Adrenal gland (tissue), 12 donors: ENCODE data around the gene CDRT15. TPM values are rescaled to one million over a fixed set of nuclear protein-coding genes. Genes with fewer than 3 reads are reported as not detected.
"Not testable (repeated sequence)": the region's sequence is repeated elsewhere in the genome, so short reads cannot be mapped to it uniquely, and the experiment has no call there.

Experiments used
- DNase-seq, 7 donors: peaks; one replicate each; pipeline ENCODE4 v3.0.0-alpha.2; 2019 to 2020
- H3K27ac ChIP-seq, 5 donors: fragments of 200-600 bp; sonication (generic) in 4 of 5; 1 replicate in 3 of 5; 2 replicates in 2 of 5; pipeline versions ENCODE4 v1.5.1 to v1.8.0; 2016 to 2020; ENCODE audit warnings: mild to moderate bottlenecking in 1 of 5
- H3K27me3 ChIP-seq: fragments of 200-600 bp; 2 replicates; pipeline ENCODE4 v1.8.0; 2021
- H3K36me3 ChIP-seq, 2 donors: fragments of 200-600 bp; replicated peaks in 1 of 2; 1 replicate in 1 of 2; 2 replicates in 1 of 2; pipeline versions ENCODE4 v1.5.1 to v1.8.0; 2018 to 2022
- H3K4me1 ChIP-seq, 2 donors: fragments of 200-600 bp; replicated peaks in 1 of 2; 1 replicate in 1 of 2; 2 replicates in 1 of 2; pipeline versions ENCODE4 v1.5.1 to v1.8.0; 2018 to 2021
- H3K4me3 ChIP-seq, 4 donors: fragments of 200-600 bp; sonication (generic) in 3 of 4; one replicate each; pipeline ENCODE4 v1.5.1; 2016 to 2018
- H3K9me3 ChIP-seq, 3 donors: fragments of 200-600 bp; sonication (generic) in 1 of 3; replicated peaks in 1 of 3; 1 replicate in 2 of 3; 2 replicates in 1 of 3; pipeline versions ENCODE4 v1.5.1 to v1.8.0; 2016 to 2021
- WGBS, 4 donors: extraction: QIAGEN DNeasy Blood & Tissue Kit in 2 of 4; methylation state at CpG; one replicate each; pipeline versions ENCODE4 v1.1.5 to v1.1.7; 2013 to 2017; 5-methylcytosine and 5-hydroxymethylcytosine counted together
- intact Hi-C, 2 donors: fragments of 100-400 bp; cut with DNase I; formaldehyde crosslinking; loops; one replicate each; pipeline versions ENCODE4 v1.14.1 to v1.15.0; 2022 to 2023
- polyA plus RNA-seq, 3 donors: library from polyadenylated mRNA; stranded (reverse); fragments of 200-250 nt in 2 of 3; fragments of 350-450 nt in 1 of 3; fragmentation: Illumina TruSeq in 1 of 3; extraction: RNeasy Lipid Tissue Mini Kit (QIAGEN cat#74804) in 1 of 3; gene quantifications; one replicate each; pipeline ENCODE4 v1.2.3, GENCODE V29; 2013 to 2014
- total RNA-seq, 9 donors: library from RNA; depleted of rRNA in 4 of 9; stranded (reverse); fragments of >200 nt in 4 of 9; fragments of 120-200 nt in 1 of 9; fragmentation: NEBNext Ultra II Directional in 1 of 9; extraction: Animal tissue kit (Norgen Biotek cat#: 25700) in 1 of 9; gene quantifications; one replicate each; pipeline versions ENCODE4 v1.1.0 to v1.2.4, GENCODE V29; 2013 to 2023
- donor health status: healthy with polysubstance abuse.
- donor health status: Bipolar disorder and iron deficiency.
- donor health status: DM: yes; HTN: yes; CAD: no.
- donor health status: DM: no; HTN: no; CAD: no.
- donor health status: DM: no; HTN: no; CAD: no.
- donor health status: DM: yes; HTN: yes; CAD: no.

Gene CDRT15
- total and polyA plus RNA-seq, 12 donors, result not detected

- H3K27ac ChIP-seq, H3K4me1 ChIP-seq, H3K4me3 ChIP-seq, intact Hi-C loops, H3K9me3 ChIP-seq, H3K36me3 ChIP-seq, DNase-seq, H3K27me3 ChIP-seq: not testable (repeated sequence)
- WGBS, 4 donors, result 85 to 100% (median 94%) methylated on average over 1 of the region's 1 CpG; no CpG with 5 or more reads in 1 of the 4 donors
Measured at GRCh38 chr17:14190774-14191173, 45.9 kb downstream of the CDRT15 start.

- H3K4me1 ChIP-seq, H3K9me3 ChIP-seq, H3K4me3 ChIP-seq, intact Hi-C loops, H3K27me3 ChIP-seq, H3K36me3 ChIP-seq, H3K27ac ChIP-seq, DNase-seq: not testable (repeated sequence)
- WGBS, 4 donors, result 93 to 100% (median 99%) methylated on average over 2 of the region's 4 CpGs; no CpG with 5 or more reads in 1 of the 4 donors
Measured at GRCh38 chr17:14186443-14186842, 50.2 kb downstream of the CDRT15 start.

Other genes starting within 250 kb of the CDRT15 start
- gene COX10, start 167.4 kb downstream of the CDRT15 start, total RNA-seq, result 10 to 100 TPM; 11.0 to 33.9 (median 15.6) TPM
- 10 to 100 TPM in 2 of 3 donors, 1 to 10 TPM in 1; 6.8 to 25.6 (median 10.3) TPM for gene COX10, start 167.4 kb downstream of the CDRT15 start, polyA plus RNA-seq
- gene HS3ST3B1, start 64.2 kb upstream of the CDRT15 start, total RNA-seq, result 1 to 10 TPM; 2.4 to 8.5 (median 3.9) TPM
- gene HS3ST3B1, start 64.2 kb upstream of the CDRT15 start, polyA plus RNA-seq, result under 1 TPM; 0.47 to 0.64 (median 0.56) TPM